ENCODE measurements around the gene PRR15. TPM values are rescaled to one million over a fixed set of nuclear protein-coding genes. Genes with fewer than 3 reads are reported as not detected.

The PRR15 gene
- total RNA-seq, 2 experiments from 2014 or later = not detected

GRCh38 chr7:29607259-29607658, 43.6 kb downstream of the PRR15 start:
- Mint-ChIP-seq H3K4me3 (no peak overlapping the region), H3K9me3 (ENCODE audit: low read depth) (no peaks in the 10 kb centered on the region), H3K4me1 (no peaks in the 10 kb centered on the region), H3K36me3 (no peaks in the 10 kb centered on the region), H3K27ac (no peak overlapping the region), H3K27me3 (peaks cover 5% of the 10 kb centered on the region)
- CTCF ChIA-PET = no interaction called here
- ATAC-seq (no peak), DNase-seq (no peak)

GRCh38 chr7:29607889-29608288, 44.3 kb downstream of the PRR15 start:
- Mint-ChIP-seq H3K4me1 (no peaks in the 10 kb centered on the region), H3K27ac (no peak overlapping the region), H3K27me3 (peaks cover 5% of the 10 kb centered on the region), H3K4me3 (no peak overlapping the region), H3K9me3 (ENCODE audit: low read depth) (no peaks in the 10 kb centered on the region), H3K36me3 (no peaks in the 10 kb centered on the region)
- ATAC-seq = no peak
- CTCF ChIA-PET = no interaction called here
- no peak for DNase-seq

GRCh38 chr7:29609162-29610037, 45.8 kb downstream of the PRR15 start:
- Mint-ChIP-seq H3K27me3 (peaks cover 5% of the 10 kb centered on the region), H3K27ac (no peak overlapping the region), H3K36me3 (no peaks in the 10 kb centered on the region), H3K4me3 (no peak overlapping the region), H3K4me1 (no peaks in the 10 kb centered on the region), H3K9me3 (ENCODE audit: low read depth) (no peaks in the 10 kb centered on the region)
- ATAC-seq = no peak
- DNase-seq = no peak
- CTCF ChIA-PET = interaction anchor here (0.6 kb wide), 1 partner anchor 1761 kb away, joined by 3 read pairs; no protein-coding TSS in a partner anchor

- Mint-ChIP-seq H3K27me3 (peaks cover 5% of the 10 kb centered on the region), H3K36me3 (no peaks in the 10 kb centered on the region), H3K9me3 (ENCODE audit: low read depth) (no peaks in the 10 kb centered on the region), H3K4me3 (no peak overlapping the region), H3K4me1 (no peaks in the 10 kb centered on the region), H3K27ac (no peak overlapping the region)
- CTCF ChIA-PET = interaction anchor here (0.6 kb wide), 1 partner anchor 1761 kb away, joined by 3 read pairs; no protein-coding TSS in a partner anchor
- ATAC-seq (no peak), DNase-seq (no peak)
These were observed 46.5 kb downstream of the PRR15 start for GRCh38 chr7:29610086-29610485.

- Mint-ChIP-seq H3K27ac (no peak overlapping the region), H3K4me1 (no peaks in the 10 kb centered on the region), H3K9me3 (ENCODE audit: low read depth) (no peaks in the 10 kb centered on the region), H3K36me3 (no peaks in the 10 kb centered on the region), H3K27me3 (peaks cover 5% of the 10 kb centered on the region), H3K4me3 (no peak overlapping the region)
- no peak for ATAC-seq
- CTCF ChIA-PET = no interaction called here
- no peak for DNase-seq
These were observed 48.4 kb downstream of the PRR15 start for GRCh38 chr7:29611941-29612544.

- H3K4me1 Mint-ChIP-seq = no peaks in the 10 kb centered on the region
- no peaks in the 10 kb centered on the region for H3K9me3 Mint-ChIP-seq (ENCODE audit: low read depth)
- H3K27me3 Mint-ChIP-seq = peaks cover 10% of the 10 kb centered on the region
- DNase-seq (no peak), ATAC-seq (no peak)
- H3K36me3 Mint-ChIP-seq = no peaks in the 10 kb centered on the region
- CTCF ChIA-PET = no interaction called here
- no peak overlapping the region for H3K4me3 Mint-ChIP-seq
- H3K27ac Mint-ChIP-seq = no peak overlapping the region
These were observed 49.0 kb downstream of the PRR15 start for GRCh38 chr7:29612596-29612995.

GRCh38 chr7:29613100-29613499, 49.5 kb downstream of the PRR15 start:
- no peaks in the 10 kb centered on the region for H3K4me1 Mint-ChIP-seq
- ATAC-seq (no peak), DNase-seq (no peak)
- H3K27me3 Mint-ChIP-seq = peaks cover 12% of the 10 kb centered on the region
- H3K36me3 Mint-ChIP-seq = no peaks in the 10 kb centered on the region
- no peak overlapping the region for H3K4me3 Mint-ChIP-seq
- CTCF ChIA-PET = no interaction called here
- no peaks in the 10 kb centered on the region for H3K9me3 Mint-ChIP-seq (ENCODE audit: low read depth)
- no peak overlapping the region for H3K27ac Mint-ChIP-seq

GRCh38 chr7:29614229-29614628, 50.6 kb downstream of the PRR15 start:
- no peaks in the 10 kb centered on the region for H3K4me1 Mint-ChIP-seq
- CTCF ChIA-PET = no interaction called here
- no peaks in the 10 kb centered on the region for H3K36me3 Mint-ChIP-seq
- no peaks in the 10 kb centered on the region for H3K9me3 Mint-ChIP-seq (ENCODE audit: low read depth)
- H3K27ac Mint-ChIP-seq = no peak overlapping the region
- H3K4me3 Mint-ChIP-seq = no peak overlapping the region
- peaks cover 9% of the 10 kb centered on the region for H3K27me3 Mint-ChIP-seq
- no peak for ATAC-seq
- no peak for DNase-seq

Other genes with a start within 250 kb of the PRR15 start
- gene WIPF3, start 242.7 kb downstream of the PRR15 start, total RNA-seq = not detected